ENCODE measurements around the gene IRAK4. TPM values are rescaled to one million over a fixed set of nuclear protein-coding genes. Genes with fewer than 3 reads are reported as not detected.

IRAK4 gene
- total and polyA plus RNA-seq, 2 experiments from 2014 or later = 3.9 to 12.9 TPM

- Mint-ChIP-seq H3K27me3 (ENCODE audit: insufficient read depth, low read depth, poor library complexity) (no peaks in the 10 kb centered on the region), H3K4me3 (no peak overlapping the region), H3K36me3 (ENCODE audit: low read depth) (no peaks in the 10 kb centered on the region), H3K4me1 (no peaks in the 10 kb centered on the region), H3K27ac (no peak overlapping the region), H3K9me3 (no peaks in the 10 kb centered on the region)
- ATAC-seq (no peak), DNase-seq (ENCODE audit: low spot score) (no peak)
- Histone ChIP-seq H3K4me1 (ENCODE audit: insufficient read depth) (no peaks in the 10 kb centered on the region), H3K36me3 (ENCODE audit: insufficient read depth) (no peaks in the 10 kb centered on the region), H2AFZ (no peak overlapping the region), H3K27ac (ENCODE audit: low read depth) (no peak overlapping the region), H3F3A (replicated peaks; ENCODE audit: low read depth) (no peaks in the 10 kb centered on the region), H3K9me2 (ENCODE audit: insufficient read depth) (no peaks in the 10 kb centered on the region), H3K4me3 (no peak overlapping the region), H3K4me2 (no peak overlapping the region), H3K27me3 (ENCODE audit: insufficient read depth) (no peaks in the 10 kb centered on the region), H3K79me2 (replicated peaks; ENCODE audit: insufficient read depth) (no peaks in the 10 kb centered on the region), H4K20me1 (replicated peaks; ENCODE audit: insufficient read depth) (no peaks in the 10 kb centered on the region)
- no peak for TF ChIP-seq ZNF462 (CRISPR knock-in tag; IDR thresholded peaks at IDR 0.05)
- TF ChIP-seq ZNF114 (CRISPR knock-in tag; IDR thresholded peaks at IDR 0.05) = no peak
- TF ChIP-seq, protein P1, sequence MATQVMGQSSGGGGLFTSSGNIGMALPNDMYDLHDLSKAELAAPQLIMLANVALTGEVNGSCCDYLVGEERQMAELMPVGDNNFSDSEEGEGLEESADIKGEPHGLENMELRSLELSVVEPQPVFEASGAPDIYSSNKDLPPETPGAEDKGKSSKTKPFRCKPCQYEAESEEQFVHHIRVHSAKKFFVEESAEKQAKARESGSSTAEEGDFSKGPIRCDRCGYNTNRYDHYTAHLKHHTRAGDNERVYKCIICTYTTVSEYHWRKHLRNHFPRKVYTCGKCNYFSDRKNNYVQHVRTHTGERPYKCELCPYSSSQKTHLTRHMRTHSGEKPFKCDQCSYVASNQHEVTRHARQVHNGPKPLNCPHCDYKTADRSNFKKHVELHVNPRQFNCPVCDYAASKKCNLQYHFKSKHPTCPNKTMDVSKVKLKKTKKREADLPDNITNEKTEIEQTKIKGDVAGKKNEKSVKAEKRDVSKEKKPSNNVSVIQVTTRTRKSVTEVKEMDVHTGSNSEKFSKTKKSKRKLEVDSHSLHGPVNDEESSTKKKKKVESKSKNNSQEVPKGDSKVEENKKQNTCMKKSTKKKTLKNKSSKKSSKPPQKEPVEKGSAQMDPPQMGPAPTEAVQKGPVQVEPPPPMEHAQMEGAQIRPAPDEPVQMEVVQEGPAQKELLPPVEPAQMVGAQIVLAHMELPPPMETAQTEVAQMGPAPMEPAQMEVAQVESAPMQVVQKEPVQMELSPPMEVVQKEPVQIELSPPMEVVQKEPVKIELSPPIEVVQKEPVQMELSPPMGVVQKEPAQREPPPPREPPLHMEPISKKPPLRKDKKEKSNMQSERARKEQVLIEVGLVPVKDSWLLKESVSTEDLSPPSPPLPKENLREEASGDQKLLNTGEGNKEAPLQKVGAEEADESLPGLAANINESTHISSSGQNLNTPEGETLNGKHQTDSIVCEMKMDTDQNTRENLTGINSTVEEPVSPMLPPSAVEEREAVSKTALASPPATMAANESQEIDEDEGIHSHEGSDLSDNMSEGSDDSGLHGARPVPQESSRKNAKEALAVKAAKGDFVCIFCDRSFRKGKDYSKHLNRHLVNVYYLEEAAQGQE (IDR thresholded peaks at IDR 0.05; ENCODE audit: unreplicated experiment) = no peak
These were observed 28.3 kb downstream of the IRAK4 start for GRCh38 chr12:43786899-43787693.

Data from GM23338 (cell line).